Non-pigmented ciliary epithelial cell (primary cell): ENCODE results near the gene KXD1.
A peak's percentile ranks its signal among the peaks of the same experiment; 100 is the strongest.
"Not testable (repeated sequence)": the region's sequence is repeated elsewhere in the genome, so short reads cannot be mapped to it uniquely, and the experiment has no call there.

ENCODE experiments used
- DNase-seq: peaks from one replicate; pipeline ENCODE4 v3.0.0-alpha.2; 2010; ENCODE audit warnings: low read depth

Gene KXD1

DNA sequence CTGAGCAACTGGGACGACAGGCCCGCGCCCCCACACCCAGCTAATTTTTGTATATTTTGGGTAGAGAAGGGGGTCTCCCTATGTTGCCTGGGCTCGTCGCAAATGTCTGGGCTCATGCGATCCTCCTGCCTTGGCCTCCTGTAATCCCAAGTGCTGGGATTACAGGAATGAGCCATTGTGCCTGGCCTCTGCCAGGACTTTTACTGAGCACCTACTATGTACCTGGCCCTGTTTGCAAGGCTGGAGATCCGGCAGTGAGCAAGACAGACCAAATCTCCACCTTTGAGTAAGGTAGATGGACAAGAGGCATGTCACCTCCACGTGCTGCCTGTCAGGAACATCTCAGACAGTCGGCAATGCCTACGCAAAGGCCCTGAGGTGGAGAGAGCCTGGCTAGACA, 21.2 kb upstream of the KXD1 start:
- no peak for DNase-seq

DNA sequence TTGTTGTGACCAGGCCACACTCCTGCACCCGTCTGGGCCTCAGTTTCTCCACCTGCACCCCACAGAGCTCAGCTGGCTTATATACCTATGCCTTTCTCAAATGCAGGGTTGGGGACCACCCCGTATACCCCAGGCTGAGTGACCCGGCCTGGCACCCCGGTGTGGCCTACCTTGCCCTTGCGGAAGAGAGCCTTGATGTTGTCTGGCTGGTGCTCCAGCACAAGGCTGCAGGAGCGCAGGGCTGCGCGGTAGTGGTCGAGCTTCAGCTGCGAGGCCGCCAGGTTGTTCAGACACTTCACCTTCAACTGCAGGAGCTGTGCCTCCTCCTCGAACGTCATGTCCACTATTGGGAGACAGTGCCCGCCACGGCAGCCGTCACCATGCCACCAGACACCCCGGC, 20.2 kb upstream of the KXD1 start:
- no peak for DNase-seq

DNA sequence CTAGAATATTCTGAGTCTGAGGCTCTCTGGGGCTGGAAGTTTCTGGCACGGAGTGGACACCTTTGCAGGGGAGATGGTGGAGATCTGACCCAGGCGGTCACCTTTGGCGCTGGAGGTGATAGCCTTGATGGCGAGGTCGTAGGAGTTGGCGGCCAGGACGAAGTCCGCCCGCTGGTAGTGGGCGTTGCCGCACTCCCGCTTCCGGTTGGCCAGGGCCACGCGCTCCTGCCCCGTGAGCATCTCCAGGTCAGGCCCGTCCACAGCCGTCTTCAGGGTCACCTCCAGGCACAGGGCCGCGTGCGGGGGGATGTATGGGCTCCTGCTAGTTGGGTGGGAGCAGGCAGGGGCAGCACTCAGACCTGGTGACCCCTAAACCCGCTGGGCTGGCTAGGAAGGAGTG, 19.6 kb upstream of the KXD1 start:
- no peak for DNase-seq

DNA sequence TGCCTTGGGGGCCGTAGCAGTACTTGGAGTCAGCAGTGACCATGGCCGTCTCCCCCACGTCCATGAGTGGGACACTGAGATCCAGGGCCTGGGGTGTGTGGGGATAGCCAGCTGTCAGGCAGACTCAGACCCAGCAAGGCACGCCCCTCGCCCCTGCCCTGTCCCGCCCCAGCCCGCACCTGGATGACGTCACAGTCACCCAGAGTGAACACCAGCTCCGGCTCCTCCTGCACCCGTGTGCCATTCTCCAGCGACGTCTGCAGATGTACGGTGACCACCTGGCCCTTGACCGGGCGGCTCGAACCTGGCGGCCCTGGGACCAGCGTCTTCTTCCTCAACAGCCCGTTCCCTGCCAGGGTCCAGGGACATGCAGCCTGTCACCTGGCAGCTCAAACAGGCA, 18.3 kb upstream of the KXD1 start:
- DNase-seq = no peak

DNA sequence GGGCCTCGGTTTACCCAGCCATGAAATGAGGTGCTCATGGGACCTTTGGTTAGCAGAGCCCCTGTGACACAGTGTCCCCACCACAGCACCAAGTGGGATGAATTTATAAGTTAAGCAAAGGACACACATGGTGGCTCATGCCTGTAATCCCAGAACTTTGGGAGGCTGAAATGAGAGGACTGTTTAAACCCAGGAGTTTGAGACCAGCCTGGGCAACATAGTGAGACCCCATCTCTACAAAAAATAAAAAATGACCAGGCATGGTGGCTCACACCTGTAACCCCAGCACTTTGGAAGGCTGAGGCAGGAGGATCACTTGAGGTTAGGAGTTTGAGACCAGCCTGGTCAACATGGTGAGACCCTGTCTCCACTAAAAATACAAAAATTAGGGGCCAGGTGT, 17.5 kb upstream of the KXD1 start:
- not testable (repeated sequence) for DNase-seq

DNA sequence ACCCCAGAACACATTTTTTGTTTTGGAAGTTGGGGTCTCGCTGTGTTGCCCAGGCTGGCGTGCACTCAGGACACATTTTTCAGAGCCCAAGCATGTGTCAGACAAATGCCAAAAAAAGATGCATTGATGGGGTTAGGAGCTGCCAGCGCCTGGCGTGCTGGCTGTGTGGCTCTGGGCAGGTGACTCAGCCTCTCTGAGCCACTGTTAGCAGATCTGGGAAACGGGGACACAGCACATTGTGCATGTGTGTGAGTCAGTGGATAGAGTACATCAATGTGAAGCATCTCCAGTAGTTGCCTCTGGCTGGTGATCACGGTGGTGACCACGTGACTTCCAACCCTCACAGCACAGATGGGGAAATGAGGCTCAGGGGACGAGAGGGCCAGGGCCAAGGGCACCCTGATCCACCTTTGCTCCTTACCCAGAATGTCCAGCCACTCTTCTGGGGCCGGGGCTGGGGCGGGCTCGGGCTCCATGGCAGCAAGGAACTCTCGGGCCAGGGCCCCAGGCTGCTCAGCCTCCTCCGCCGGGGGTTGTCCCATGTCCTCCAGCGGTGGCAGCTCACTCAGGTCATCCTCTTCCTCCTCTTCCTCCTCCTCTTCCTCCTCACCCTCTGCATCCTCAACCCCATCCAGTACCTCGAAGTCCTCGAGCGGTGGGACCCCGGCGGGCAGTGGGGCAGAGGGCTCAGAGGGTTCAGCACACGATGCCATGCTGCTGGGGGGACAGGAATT, 16.2 kb upstream of the KXD1 start:
- no peak for DNase-seq

DNA sequence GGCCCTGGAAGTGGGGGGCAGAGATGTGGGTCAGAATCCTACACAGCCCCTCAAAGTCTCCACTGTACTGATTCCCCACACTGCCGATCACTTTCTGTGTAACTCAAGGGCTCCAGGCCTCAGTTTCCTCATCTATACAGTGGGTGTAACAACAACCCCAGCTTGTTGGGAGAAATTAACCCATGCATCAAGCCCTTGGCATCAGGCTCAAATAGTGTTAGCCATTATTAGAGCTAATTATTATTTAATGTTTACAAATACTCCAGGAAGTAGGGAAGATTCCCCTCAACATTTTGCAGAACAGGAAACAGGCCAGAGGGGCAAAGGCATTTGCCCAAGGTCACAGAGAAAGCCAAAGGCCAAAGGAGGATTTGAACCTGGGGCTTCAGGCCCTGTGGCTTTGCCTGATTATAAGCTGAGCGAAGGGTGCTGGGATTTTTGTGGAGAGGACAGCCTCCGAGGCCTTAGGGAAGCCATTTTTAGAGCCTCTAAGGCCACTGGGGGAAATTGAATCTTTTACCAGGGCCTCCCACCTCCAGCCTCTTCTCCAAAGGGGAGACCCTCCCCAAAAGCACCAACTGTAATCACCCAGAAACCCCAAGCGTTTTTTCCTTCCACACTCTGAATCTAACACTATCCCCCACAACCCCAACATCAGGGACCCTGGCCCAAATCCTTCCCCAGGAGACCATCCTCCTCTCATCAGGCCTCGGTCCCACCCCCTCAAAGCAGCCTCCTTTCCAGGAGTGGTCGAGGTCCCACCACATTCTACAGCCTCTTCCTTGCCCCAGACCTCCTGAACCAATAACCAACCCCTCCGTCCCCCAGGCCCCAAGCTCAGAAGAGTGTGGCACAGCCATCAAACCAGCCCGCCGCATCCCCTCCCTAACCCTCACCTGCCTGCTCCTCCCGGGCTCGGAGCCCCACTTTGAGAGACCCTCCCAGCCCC, 15.4 kb upstream of the KXD1 start:
- DNase-seq = no peak

DNA sequence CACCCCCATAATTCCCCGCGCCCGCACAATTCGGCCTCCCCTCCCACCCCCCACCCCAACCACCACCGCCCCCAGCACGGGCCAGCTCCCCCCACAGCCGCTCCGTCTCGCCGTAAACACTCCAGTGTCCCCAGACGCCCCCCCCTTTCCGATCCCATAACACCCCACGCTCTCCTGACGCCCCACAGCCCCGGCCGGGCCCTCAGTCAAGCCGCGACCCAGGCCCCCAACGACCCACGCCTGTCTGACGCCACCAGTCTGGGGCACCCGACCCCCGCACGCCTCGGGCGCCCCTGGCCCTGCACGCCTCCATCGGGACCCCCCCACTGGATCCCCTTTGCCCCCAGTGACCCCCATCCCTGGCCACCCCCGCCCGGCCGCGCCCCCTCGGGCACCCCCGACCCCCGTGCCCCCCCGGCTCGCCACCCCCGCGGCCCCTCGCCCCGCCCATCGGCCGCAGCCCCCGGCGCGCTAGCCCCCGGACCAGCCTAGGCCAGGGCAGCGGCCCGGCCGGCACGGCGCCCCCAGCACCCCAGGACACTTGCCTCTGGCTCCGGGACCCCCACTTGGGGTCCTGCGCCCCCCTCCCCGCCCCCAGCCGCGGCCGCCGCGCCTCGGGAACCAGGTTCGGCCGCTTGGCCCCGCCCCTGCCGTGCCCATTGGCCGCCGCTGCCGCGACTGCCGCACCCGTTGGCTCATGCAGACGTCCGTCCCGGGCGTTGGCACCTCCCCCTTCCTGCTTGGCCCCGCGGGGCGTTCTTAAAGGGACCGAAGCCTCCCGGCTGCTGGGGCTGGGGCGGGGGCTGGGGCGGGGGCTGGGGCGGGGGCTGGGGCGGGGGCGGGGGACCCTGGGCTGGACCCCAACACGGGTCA, 14.5 kb upstream of the KXD1 start, which contains the start of gene FKBP8:
FKBP8 (minus strand) TSS at position 633 of the 873 bp plus-strand sequence. CDS start 1,603 bp downstream, outside the sequence.
- DNase-seq = peak; percentile 48

DNA sequence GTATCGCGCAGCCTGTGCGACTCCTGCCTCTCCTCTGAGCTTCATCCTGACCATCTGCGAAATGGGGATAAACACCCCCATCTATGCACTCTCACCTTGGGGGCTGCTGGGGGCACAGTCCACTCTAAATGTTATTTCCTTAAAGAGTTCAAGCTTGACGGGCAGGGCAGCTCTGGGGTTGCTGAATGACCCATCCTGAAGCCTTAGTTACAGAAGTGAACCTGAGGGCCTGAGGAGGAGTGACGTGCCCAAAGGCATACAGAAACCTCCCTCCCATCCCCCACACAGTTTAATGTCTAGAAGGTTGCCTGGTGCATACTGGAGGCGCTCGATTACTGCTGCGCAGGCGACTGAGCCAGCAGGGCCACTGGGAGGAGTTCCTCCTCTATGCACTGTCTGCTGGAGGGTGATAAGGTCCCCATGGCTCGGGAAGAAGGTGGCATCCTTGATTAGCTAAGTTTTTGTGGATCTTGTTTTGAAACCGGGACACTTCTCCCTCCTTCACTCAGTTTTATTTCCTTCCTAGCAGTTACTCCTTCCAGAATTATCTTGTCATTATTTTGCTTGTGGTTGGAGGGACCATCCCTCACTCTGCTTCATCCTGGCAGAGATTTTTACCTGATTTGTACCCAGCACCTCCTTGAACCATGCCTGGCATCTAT, 13.7 kb upstream of the KXD1 start:
- no peak for DNase-seq

DNA sequence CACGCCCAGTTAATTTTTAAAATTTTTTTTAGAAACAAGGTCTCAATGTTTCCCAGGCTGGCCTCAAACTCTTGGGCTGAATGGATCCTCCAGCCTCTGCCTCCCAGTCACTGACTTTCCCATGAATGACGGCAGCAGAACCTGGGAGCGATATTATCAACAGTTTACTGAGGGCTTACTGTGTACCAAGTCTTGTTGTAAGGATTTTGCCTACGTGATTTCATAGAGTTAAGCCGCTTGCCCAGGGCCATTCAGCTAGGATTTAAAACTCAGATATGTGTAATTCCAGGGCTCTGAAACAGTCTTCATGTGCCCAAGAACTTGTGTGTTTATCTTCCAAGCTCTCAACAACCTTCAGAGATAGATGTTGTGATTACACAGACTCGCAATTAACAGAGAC, 6.0 kb upstream of the KXD1 start:
- no peak for DNase-seq

DNA sequence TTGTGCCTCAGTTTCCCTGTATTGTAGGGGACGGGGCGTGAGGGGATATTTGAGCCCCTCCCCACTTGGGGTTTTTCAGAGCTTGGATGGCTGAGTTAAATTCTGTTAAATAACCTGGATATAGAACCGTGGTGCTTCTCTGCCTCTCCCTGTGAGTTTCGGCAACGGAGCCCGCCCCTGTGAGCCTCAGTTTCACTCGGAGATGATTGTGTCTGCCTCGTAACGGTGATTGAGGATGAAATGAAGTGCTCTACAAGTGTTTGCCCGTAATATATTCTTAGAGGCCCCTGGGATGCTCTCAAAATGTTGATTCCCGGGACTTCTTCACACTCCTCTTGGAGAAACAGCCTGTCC, 509 bp downstream of the KXD1 start:
- DNase-seq = no peak

DNA sequence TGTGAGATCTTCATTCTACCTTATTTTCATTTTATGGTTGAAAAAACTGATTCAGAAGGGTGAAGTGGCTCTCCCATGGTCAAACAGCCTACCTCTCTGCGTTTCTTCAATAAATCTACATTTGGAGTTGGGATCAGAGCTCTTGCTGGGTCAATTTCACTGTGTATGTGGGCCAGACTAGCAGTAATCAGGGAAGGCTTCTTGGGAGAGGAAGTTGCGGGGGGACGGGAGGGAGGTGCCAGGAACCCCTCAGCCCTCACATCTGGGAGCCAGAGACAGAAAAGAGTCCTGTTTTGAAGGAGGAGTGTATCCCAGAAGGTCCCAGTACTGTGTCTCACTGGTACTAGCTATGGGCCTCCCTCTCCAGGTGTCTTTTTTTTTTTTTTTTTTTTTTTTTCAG, 934 bp downstream of the KXD1 start:
- no peak for DNase-seq

DNA sequence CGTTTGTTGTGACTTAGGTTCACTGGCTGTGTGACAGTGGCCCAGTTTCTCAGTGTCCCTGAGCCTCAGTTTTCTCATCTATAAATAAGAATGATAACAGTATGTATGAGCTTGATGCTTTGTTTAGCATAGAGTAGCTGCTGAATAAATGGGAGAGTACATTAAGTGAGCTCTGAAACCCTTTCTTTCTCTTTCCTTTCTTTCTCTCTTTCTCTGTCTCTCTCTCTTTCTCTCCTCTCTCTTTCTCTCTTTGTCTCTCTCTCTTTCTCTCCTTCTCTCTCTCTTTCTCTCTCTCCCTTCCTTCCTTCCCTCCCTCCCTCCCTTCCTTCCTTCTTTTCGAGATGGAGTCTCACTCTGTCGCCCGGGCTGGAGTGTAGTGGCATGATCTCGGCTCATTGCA, 2.0 kb downstream of the KXD1 start:
- no peak for DNase-seq

DNA sequence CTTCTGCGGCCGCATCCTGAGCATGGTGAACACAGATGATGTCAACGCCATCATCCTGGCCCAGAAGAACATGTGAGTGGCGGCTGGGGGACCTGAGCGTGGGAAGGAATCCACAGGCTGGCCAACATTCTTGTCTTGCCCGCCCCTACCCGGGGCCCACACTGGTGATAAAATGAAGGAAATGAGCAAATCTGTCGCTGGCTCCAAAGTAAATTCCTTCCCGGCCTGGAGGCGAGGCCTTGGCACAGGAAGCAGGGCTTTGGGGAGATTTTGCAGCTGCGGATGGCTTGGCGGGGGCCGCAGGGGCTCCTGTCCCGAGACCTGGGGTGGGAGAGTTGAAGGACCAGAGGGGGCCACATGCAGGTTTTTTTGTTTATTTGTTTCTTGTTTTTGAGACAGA, 4.4 kb downstream of the KXD1 start:
- DNase-seq = no peak

DNA sequence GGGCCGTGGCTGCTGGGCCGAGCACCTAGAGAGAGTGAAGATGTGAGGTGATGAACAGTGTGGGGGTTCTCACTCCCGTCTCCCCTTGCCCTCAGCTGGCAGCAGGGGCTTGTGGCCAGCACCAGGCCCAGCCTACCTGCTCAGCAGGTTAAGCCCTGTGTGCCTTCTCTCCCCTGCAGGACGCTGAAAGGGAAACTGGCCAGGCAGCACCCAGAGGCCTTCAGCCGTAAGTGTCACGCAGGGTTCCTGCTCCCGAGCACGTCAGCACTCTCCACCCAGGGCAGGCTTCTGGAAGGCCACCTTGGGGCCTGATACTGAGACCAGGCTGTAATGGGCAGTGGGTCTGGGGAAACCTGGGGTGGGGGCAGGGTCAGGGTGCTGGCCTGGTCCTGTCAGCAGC, 9.3 kb downstream of the KXD1 start:
- no peak for DNase-seq

DNA sequence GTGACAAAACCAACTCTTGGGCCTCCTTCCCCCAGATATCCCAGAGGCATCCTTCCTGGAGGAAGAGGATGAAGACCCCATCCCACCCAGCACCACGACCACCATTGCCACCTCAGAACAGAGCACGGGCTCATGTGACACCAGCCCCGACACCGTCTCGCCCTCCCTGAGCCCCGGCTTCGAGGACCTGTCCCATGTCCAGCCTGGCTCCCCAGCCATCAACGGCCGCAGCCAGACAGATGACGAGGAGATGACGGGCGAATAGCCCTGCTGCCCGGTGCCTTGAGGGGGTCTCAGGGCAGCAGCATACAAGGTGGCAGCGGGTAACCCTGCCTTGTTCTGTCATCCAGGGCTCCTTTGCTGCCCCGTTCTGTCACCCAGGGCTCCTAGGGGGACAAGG, 10.7 kb downstream of the KXD1 start:
- DNase-seq = no peak

DNA sequence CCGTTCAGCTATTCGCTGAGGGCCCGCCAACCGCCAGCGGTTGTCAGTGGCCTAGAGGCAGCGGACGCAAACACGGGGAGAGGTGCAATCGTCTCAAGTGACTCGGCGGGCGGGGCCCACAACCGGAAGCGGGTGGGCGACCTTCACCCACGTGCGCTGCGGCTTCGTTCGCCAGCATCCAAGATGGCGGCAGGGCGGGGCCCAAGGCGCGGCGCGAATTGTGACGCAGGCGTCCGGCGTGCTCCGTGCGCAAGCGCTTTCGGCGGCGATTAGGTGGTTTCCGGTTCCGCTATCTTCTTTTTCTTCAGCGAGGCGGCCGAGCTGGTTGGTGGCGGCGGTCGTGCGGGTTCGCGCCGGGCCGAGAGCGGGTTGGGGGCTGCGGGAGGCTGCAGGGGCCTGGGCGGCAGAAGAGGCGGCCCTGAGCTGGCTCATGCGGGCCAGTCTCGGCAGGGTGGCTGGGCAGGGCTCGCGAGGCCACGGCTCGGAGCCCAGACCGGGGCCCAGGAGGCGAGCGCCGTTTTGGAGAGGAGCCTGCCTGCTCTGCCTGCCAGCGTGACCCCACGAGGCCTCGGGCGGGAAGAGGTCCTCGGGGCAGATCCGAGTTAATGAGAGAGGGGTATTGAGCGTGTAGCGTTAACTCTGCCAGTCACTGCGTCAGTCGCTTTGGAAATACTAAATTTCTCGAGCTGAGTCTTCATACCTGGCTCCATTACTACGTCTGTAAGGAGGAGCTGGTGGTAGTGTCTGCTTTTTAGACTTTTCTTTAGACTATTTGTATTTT, 14.1 kb downstream of the KXD1 start, which contains the start of gene UBA52:
UBA52 (plus strand) TSS at position 294 of the 781 bp plus-strand sequence. CDS start 1,444 bp downstream, outside the sequence.
- DNase-seq = peak; percentile 81

DNA sequence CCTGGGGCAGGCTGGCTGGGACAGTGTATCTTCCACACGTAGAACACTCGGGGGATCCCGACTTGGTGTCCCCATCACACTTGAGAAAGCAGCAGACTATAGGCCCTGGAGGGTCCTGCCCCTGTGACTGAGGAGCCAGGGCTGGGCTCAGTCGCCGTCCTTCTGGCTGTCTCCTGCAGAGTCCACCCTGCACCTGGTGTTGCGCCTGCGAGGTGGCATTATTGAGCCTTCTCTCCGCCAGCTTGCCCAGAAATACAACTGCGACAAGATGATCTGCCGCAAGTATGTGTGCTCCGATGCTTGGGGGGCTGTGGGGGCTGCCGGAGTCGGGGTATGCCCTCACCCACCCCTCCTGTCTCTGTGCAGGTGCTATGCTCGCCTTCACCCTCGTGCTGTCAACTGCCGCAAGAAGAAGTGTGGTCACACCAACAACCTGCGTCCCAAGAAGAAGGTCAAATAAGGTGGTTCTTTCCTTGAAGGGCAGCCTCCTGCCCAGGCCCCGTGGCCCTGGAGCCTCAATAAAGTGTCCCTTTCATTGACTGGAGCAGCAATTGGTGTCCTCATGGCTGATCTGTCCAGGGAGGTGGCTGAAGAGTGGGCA, 17.1 kb downstream of the KXD1 start:
- no peak for DNase-seq

DNA sequence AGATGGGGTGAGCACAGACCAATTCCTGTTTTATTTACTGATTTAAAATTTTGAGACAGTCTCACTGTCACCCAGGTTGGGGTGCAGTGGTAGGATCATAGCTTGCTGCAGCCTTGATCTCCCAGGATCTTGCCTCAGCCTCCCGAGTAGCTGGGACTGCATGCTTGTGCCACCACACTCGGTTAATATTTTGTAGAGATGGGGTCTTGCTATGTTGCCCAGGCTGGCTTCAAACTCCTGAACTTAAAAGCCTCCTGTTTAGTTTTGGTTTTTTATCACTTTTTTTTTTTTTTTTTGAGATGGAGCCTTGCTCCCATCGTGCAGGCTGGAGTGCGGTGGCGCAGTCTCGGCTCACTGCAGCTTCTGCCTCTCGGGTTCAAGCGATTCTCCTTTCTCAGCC, 18.7 kb downstream of the KXD1 start:
- no peak for DNase-seq

DNA sequence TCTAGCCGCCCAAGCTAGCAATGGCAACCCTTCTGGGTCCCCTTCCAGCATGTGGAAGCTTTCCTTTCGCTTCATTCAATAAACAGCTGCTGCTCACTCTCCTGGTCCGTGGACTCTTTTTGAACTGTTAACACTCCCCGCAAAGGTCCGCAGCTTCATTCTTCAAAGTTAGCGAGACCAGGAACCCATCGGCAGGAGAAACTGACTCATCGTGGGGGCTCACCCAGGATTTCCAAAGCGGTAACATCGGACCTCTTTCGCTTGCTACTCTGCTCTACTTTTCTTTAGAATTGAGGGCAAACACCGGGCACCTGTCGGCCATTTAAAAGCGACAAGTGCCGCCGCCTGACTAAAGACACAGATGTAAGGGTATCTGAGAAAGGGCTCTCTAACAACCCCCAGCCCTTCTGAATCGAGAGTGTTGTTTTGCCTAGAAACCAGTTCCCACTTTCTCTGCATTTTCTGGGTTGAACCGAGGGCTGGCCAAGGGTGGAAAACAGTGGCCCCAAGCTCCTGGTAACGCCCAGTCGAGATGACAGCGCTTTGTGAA, 19.8 kb downstream of the KXD1 start:
- no peak for DNase-seq
